GM19397 (cell line): Measurements from ENCODE around the gene DRC3.
"Not testable (repeated sequence)": the region's sequence is repeated elsewhere in the genome, so short reads cannot be mapped to it uniquely, and the experiment has no call there.

Source experiments
- ATAC-seq: cut with Tn5 transposase; IDR thresholded peaks from one replicate; pipeline ENCODE4 v1.9.1; 2021; ENCODE audit warnings: mild to moderate bottlenecking, moderate library complexity; ENCODE audit not compliant: unreplicated experiment

The DRC3 gene

GRCh38 chr17:17941015-17941414 lies 31.6 kb upstream of the DRC3 start:
- no peak for ATAC-seq

- no peak for ATAC-seq
Measured at GRCh38 chr17:17942846-17943245, 29.8 kb upstream of the DRC3 start.

- no peak for ATAC-seq
Measured at GRCh38 chr17:17943281-17943984, 29.2 kb upstream of the DRC3 start.

- no peak for ATAC-seq
Measured at GRCh38 chr17:17944242-17944641, 28.4 kb upstream of the DRC3 start.

- ATAC-seq: no peak
Measured at GRCh38 chr17:17944743-17945142, 27.9 kb upstream of the DRC3 start.

- no peak for ATAC-seq
Measured at GRCh38 chr17:17946093-17946492, 26.6 kb upstream of the DRC3 start.

GRCh38 chr17:17947309-17947708 lies 25.4 kb upstream of the DRC3 start:
- no peak for ATAC-seq

- ATAC-seq: no peak
Measured at GRCh38 chr17:17947966-17948365, 24.7 kb upstream of the DRC3 start.

- no peak for ATAC-seq
Measured at GRCh38 chr17:17950347-17950746, 22.3 kb upstream of the DRC3 start.

GRCh38 chr17:17950806-17951205 lies 21.9 kb upstream of the DRC3 start:
- no peak for ATAC-seq

GRCh38 chr17:17951524-17951923 lies 21.1 kb upstream of the DRC3 start:
- no peak for ATAC-seq

GRCh38 chr17:17952691-17953090 lies 20.0 kb upstream of the DRC3 start:
- ATAC-seq: no peak

GRCh38 chr17:17954079-17954478 lies 18.6 kb upstream of the DRC3 start:
- ATAC-seq: no peak

- not testable (repeated sequence) for ATAC-seq
Measured at GRCh38 chr17:17955790-17956341, 16.8 kb upstream of the DRC3 start.

- ATAC-seq: no peak
Measured at GRCh38 chr17:17957584-17957916, 15.1 kb upstream of the DRC3 start.

GRCh38 chr17:17958982-17959381 lies 13.7 kb upstream of the DRC3 start:
- ATAC-seq: no peak

GRCh38 chr17:17959520-17960361 lies 12.9 kb upstream of the DRC3 start:
- peak; percentile 52 for ATAC-seq

GRCh38 chr17:17960500-17961030 lies 12.1 kb upstream of the DRC3 start:
- ATAC-seq: no peak

GRCh38 chr17:17963066-17963465 lies 9.6 kb upstream of the DRC3 start:
- no peak for ATAC-seq

GRCh38 chr17:17963694-17964436 lies 8.8 kb upstream of the DRC3 start:
- ATAC-seq: no peak

- no peak for ATAC-seq
Measured at GRCh38 chr17:17964710-17965109, 8.0 kb upstream of the DRC3 start.
